Mammary epithelial cell (primary cell): ENCODE measurements around the gene RNF145.

Source experiments
- EZH2 ChIP-seq: IDR thresholded peaks from 2 replicates; pipeline ENCODE4 v1.6.1; 2012; ENCODE audit warnings: low read length, inconsistent platforms, borderline replicate concordance
- TF ChIP-seq, protein P1 (sequence below), 2 donors: IDR thresholded peaks in 1 of 2; conservative IDR thresholded peaks in 1 of 2; 2 replicates each; pipeline ENCODE4 v1.5.1; 2011 to 2012; ENCODE audit warnings: inconsistent platforms in 2 of 2, low read length in 2 of 2, mild to moderate bottlenecking in 2 of 2, control low read depth in 1 of 2, low read depth in 1 of 2; ENCODE audit not compliant: insufficient read depth in 1 of 2; ENCODE audit errors: extremely low read depth in 1 of 2

DNA sequence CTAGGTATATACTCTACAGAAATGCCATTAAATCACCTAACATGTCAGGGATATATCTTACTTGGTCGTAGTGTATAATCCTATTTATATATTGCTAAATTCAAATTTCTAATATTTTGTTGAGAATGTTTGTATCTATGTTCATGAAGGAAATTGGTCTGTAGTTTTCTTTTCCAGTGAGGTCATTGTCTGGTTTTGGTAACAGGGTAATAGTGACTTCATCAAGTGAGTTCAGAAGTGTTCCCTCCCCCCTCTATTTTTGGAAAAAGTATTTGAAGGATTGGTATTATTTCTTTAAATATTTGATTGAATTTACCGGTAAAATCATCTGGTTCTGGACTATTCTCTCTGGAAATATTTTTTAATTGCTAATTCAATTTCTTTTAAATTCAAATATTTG lies 86.2 kb downstream of the RNF145 start:
- TF ChIP-seq, protein P1, sequence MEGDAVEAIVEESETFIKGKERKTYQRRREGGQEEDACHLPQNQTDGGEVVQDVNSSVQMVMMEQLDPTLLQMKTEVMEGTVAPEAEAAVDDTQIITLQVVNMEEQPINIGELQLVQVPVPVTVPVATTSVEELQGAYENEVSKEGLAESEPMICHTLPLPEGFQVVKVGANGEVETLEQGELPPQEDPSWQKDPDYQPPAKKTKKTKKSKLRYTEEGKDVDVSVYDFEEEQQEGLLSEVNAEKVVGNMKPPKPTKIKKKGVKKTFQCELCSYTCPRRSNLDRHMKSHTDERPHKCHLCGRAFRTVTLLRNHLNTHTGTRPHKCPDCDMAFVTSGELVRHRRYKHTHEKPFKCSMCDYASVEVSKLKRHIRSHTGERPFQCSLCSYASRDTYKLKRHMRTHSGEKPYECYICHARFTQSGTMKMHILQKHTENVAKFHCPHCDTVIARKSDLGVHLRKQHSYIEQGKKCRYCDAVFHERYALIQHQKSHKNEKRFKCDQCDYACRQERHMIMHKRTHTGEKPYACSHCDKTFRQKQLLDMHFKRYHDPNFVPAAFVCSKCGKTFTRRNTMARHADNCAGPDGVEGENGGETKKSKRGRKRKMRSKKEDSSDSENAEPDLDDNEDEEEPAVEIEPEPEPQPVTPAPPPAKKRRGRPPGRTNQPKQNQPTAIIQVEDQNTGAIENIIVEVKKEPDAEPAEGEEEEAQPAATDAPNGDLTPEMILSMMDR (conservative IDR thresholded peaks at IDR 0.05 in 1 of 2, IDR thresholded peaks at IDR 0.05 in 1 of 2; ENCODE audit: extremely low read depth in 1 of 2, insufficient read depth in 1 of 2, low read depth in 1 of 2, low read length in 2 of 2) = no peak
- TF ChIP-seq EZH2 = no peak
